Spleen (tissue), 11 donors: ENCODE results near the gene DST. TPM values are rescaled to one million over a fixed set of nuclear protein-coding genes. Genes with fewer than 3 reads are reported as not detected.

Experiments
- DNase-seq: peaks from one replicate; pipeline ENCODE4 v3.0.0-alpha.2; 2020
- H3K27ac ChIP-seq, 8 donors: fragments of 200-600 bp; sonication (generic) in 7 of 8; 1 replicate in 4 of 8; 2 replicates in 4 of 8; pipeline versions ENCODE4 v1.5.0 to v1.8.0; 2016 to 2021; ENCODE audit warnings: inconsistent platforms in 4 of 8, mild to moderate bottlenecking in 4 of 8, moderate library complexity in 1 of 8
- H3K27me3 ChIP-seq, 7 donors: fragments of 200-600 bp; sonication (generic) in 6 of 7; replicated peaks in 1 of 7; 1 replicate in 4 of 7; 2 replicates in 3 of 7; pipeline versions ENCODE4 v1.5.0 to v1.8.0; 2016 to 2021; ENCODE audit warnings: inconsistent platforms in 3 of 7, mild to moderate bottlenecking in 1 of 7
- H3K36me3 ChIP-seq, 6 donors: fragments of 200-600 bp; sonication (generic) in 5 of 6; 1 replicate in 4 of 6; 2 replicates in 2 of 6; pipeline versions ENCODE4 v1.5.0 to v1.8.0; 2016 to 2021; ENCODE audit warnings: inconsistent platforms in 2 of 6
- H3K4me1 ChIP-seq, 6 donors: fragments of 200-600 bp; sonication (generic) in 5 of 6; 1 replicate in 3 of 6; 2 replicates in 3 of 6; pipeline versions ENCODE4 v1.5.0 to v1.8.0; 2016 to 2021; ENCODE audit warnings: inconsistent platforms in 3 of 6
- H3K4me3 ChIP-seq, 8 donors: fragments of 200-600 bp; sonication (generic) in 7 of 8; 1 replicate in 4 of 8; 2 replicates in 4 of 8; pipeline versions ENCODE4 v1.5.0 to v1.8.0; 2016 to 2021; ENCODE audit warnings: inconsistent platforms in 4 of 8, mild to moderate bottlenecking in 4 of 8, moderate library complexity in 2 of 8
- H3K9me3 ChIP-seq, 8 donors: fragments of 200-600 bp; sonication (generic) in 7 of 8; 1 replicate in 4 of 8; 2 replicates in 4 of 8; pipeline versions ENCODE4 v1.5.0 to v1.8.0; 2016 to 2021; ENCODE audit warnings: inconsistent platforms in 4 of 8
- CTCF ChIP-seq, 11 experiments: fragments of 200-600 bp in 7 of 11; fragments of 450-650 bp in 4 of 11; sonication (generic) in 4 of 11; IDR thresholded peaks in 8 of 11; conservative IDR thresholded peaks in 3 of 11; 1 replicate in 7 of 11; 2 replicates in 4 of 11; pipeline versions ENCODE4 v1.4.0 to v1.8.0; 2016 to 2021; ENCODE audit warnings: antibody characterized with exemption in 11 of 11, inconsistent platforms in 4 of 11, mild to moderate bottlenecking in 1 of 11
- POLR2A ChIP-seq, 3 donors: fragments of 450-650 bp; IDR thresholded peaks; one replicate each; pipeline ENCODE4 v1.5.1; 2017; ENCODE audit warnings: antibody characterized with exemption in 3 of 3, mild to moderate bottlenecking in 1 of 3
- POLR2AphosphoS5 ChIP-seq, 3 donors: sonication (generic); formaldehyde crosslinking; IDR thresholded peaks; one replicate each; pipeline ENCODE4 v1.5.1; 2017; ENCODE audit warnings: antibody characterized with exemption in 3 of 3
- WGBS, 5 donors: extraction: QIAGEN DNeasy Blood & Tissue Kit in 3 of 5; methylation state at CpG; one replicate each; pipeline versions ENCODE4 v1.1.5 to v1.1.7; 2013 to 2018; 5-methylcytosine and 5-hydroxymethylcytosine counted together
- intact Hi-C: fragments of 100-400 bp; cut with DNase I; formaldehyde crosslinking; loops from one replicate; pipeline ENCODE4 v1.15.0; 2023; ENCODE audit warnings: low total_unique reads
- polyA plus RNA-seq, 3 donors: library from polyadenylated mRNA; stranded (reverse); fragments of 200-250 nt; gene quantifications; one replicate each; pipeline ENCODE4 v1.2.1, GENCODE V29; 2013
- total RNA-seq, 7 donors: library from RNA; depleted of rRNA in 3 of 7; stranded (reverse); fragments of >200 nt in 3 of 7; fragmentation: NEBNext Ultra II Directional in 4 of 7; extraction: Animal tissue kit (Norgen Biotek cat#: 25700) in 4 of 7; gene quantifications; one replicate each; pipeline versions ENCODE4 v1.1.0 to v1.2.1, GENCODE V29; 2016 to 2021
- donor health status: healthy with polysubstance abuse.
- donor health status: DM: no; HTN: no; CAD: no; lungs with moderate emphysema.
- donor health status: DM: no; HTN: no; CAD: no.
- donor health status: Bipolar disorder and iron deficiency.
- donor health status: healthy.
- donor health status: DM: no; HTN: no; CAD: no.
- donor health status: DM: yes; HTN: yes; CAD: no.

The DST gene
- total and polyA plus RNA-seq, 10 donors, result 16.5 to 236 (median 156) TPM

- Histone ChIP-seq H3K27ac (no peak overlapping the region), H3K36me3 (peaks cover 0 to 13% (median 0%) of the 10 kb centered on the region in 6 donors), H3K9me3 (no peaks in the 10 kb centered on the region), H3K4me1 (peaks cover 0 to 4% (median 0%) of the 10 kb centered on the region in 6 donors), H3K4me3 (no peak overlapping the region), H3K27me3 (no peaks in the 10 kb centered on the region)
- 82 to 89% (median 84%) methylated on average over 5 of the region's 5 CpGs for WGBS, 5 donors
- no peak for DNase-seq
- TF ChIP-seq CTCF (IDR thresholded peaks at IDR 0.05 in 8 of 11, conservative IDR thresholded peaks at IDR 0.05 in 3 of 11) (no peak), POLR2A (IDR thresholded peaks at IDR 0.05) (no peak), POLR2AphosphoS5 (IDR thresholded peaks at IDR 0.05) (no peak)
- intact Hi-C loops, result no loop called here
Measured at GRCh38 chr6:56517155-56517745, 125.4 kb downstream of the DST start.

- TF ChIP-seq CTCF (IDR thresholded peaks at IDR 0.05 in 8 of 11, conservative IDR thresholded peaks at IDR 0.05 in 3 of 11) (no peak), POLR2A (IDR thresholded peaks at IDR 0.05) (no peak), POLR2AphosphoS5 (IDR thresholded peaks at IDR 0.05) (no peak)
- H3K4me3 ChIP-seq, result no peak overlapping the region
- peaks cover 0 to 15% (median 0%) of the 10 kb centered on the region in 6 donors for H3K36me3 ChIP-seq
- H3K27me3 ChIP-seq, result no peaks in the 10 kb centered on the region
- intact Hi-C loops, result no loop called here
- H3K27ac ChIP-seq, result no peak overlapping the region
- peaks cover 0 to 4% (median 0%) of the 10 kb centered on the region in 6 donors for H3K4me1 ChIP-seq
- no peaks in the 10 kb centered on the region for H3K9me3 ChIP-seq
- 41 to 58% (median 48%) methylated on average over 1 of the region's 1 CpG for WGBS, 5 donors
- DNase-seq, result no peak
Measured at GRCh38 chr6:56516003-56516402, 126.7 kb downstream of the DST start.

- H3K4me3 ChIP-seq, result no peak overlapping the region
- no peak for DNase-seq
- H3K27me3 ChIP-seq, result no peaks in the 10 kb centered on the region
- no peaks in the 10 kb centered on the region for H3K9me3 ChIP-seq
- intact Hi-C loops, result no loop called here
- H3K36me3 ChIP-seq, result peaks cover 0 to 15% (median 0%) of the 10 kb centered on the region in 6 donors
- 53 to 73% (median 58%) methylated on average over 7 of the region's 7 CpGs for WGBS, 5 donors
- H3K27ac ChIP-seq, result no peak overlapping the region
- TF ChIP-seq POLR2AphosphoS5 (IDR thresholded peaks at IDR 0.05) (no peak), POLR2A (IDR thresholded peaks at IDR 0.05) (no peak), CTCF (IDR thresholded peaks at IDR 0.05 in 8 of 11, conservative IDR thresholded peaks at IDR 0.05 in 3 of 11) (no peak)
- H3K4me1 ChIP-seq, result peaks cover 0 to 4% (median 0%) of the 10 kb centered on the region in 6 donors
Measured at GRCh38 chr6:56515081-56515905, 127.4 kb downstream of the DST start.

GRCh38 chr6:56514395-56514794 is 128.3 kb downstream of the DST start:
- WGBS, 5 donors, result 41 to 65% (median 45%) methylated on average over 2 of the region's 2 CpGs
- Histone ChIP-seq H3K27ac (no peak overlapping the region), H3K4me1 (peaks cover 0 to 4% (median 0%) of the 10 kb centered on the region in 6 donors), H3K9me3 (no peaks in the 10 kb centered on the region), H3K4me3 (no peak overlapping the region), H3K27me3 (no peaks in the 10 kb centered on the region), H3K36me3 (peaks cover 0 to 20% (median 0%) of the 10 kb centered on the region in 6 donors)
- TF ChIP-seq POLR2A (IDR thresholded peaks at IDR 0.05), result no peak
- no peak for TF ChIP-seq POLR2AphosphoS5 (IDR thresholded peaks at IDR 0.05)
- no peak for TF ChIP-seq CTCF (IDR thresholded peaks at IDR 0.05 in 8 of 11, conservative IDR thresholded peaks at IDR 0.05 in 3 of 11)
- no peak for DNase-seq
- intact Hi-C loops, result no loop called here
